GM23248 (cell line): ENCODE results near the gene CNTNAP5.

Experiments used
- EZH2 ChIP-seq: fragments of 200-600 bp; sonication (generic); IDR thresholded peaks from 2 replicates; pipeline ENCODE4 v1.6.1; 2018; ENCODE audit warnings: antibody characterized with exemption, mild to moderate bottlenecking; ENCODE audit not compliant: insufficient read depth, poor library complexity, severe bottlenecking
- EZH2phosphoT487 ChIP-seq: fragments of 200-600 bp; sonication (generic); IDR thresholded peaks from 2 replicates; pipeline ENCODE4 v1.6.1; 2018; ENCODE audit warnings: antibody characterized with exemption, moderate library complexity, mild to moderate bottlenecking, low read depth; ENCODE audit not compliant: insufficient read depth

GRCh38 chr2:124913868-124914267, 888.8 kb downstream of the CNTNAP5 start:
- no peak for TF ChIP-seq EZH2
- TF ChIP-seq EZH2phosphoT487 = no peak
